Spleen (tissue), 11 donors: ENCODE data around the gene USH2A. TPM values are rescaled to one million over a fixed set of nuclear protein-coding genes. Genes with fewer than 3 reads are reported as not detected.

ENCODE experiments used
- DNase-seq: peaks from one replicate; pipeline ENCODE4 v3.0.0-alpha.2; 2020
- H3K27ac ChIP-seq, 8 donors: fragments of 200-600 bp; sonication (generic) in 7 of 8; 1 replicate in 4 of 8; 2 replicates in 4 of 8; pipeline versions ENCODE4 v1.5.0 to v1.8.0; 2016 to 2021; ENCODE audit warnings: inconsistent platforms in 4 of 8, mild to moderate bottlenecking in 4 of 8, moderate library complexity in 1 of 8
- H3K27me3 ChIP-seq, 7 donors: fragments of 200-600 bp; sonication (generic) in 6 of 7; replicated peaks in 1 of 7; 1 replicate in 4 of 7; 2 replicates in 3 of 7; pipeline versions ENCODE4 v1.5.0 to v1.8.0; 2016 to 2021; ENCODE audit warnings: inconsistent platforms in 3 of 7, mild to moderate bottlenecking in 1 of 7
- H3K36me3 ChIP-seq, 6 donors: fragments of 200-600 bp; sonication (generic) in 5 of 6; 1 replicate in 4 of 6; 2 replicates in 2 of 6; pipeline versions ENCODE4 v1.5.0 to v1.8.0; 2016 to 2021; ENCODE audit warnings: inconsistent platforms in 2 of 6
- H3K4me1 ChIP-seq, 6 donors: fragments of 200-600 bp; sonication (generic) in 5 of 6; 1 replicate in 3 of 6; 2 replicates in 3 of 6; pipeline versions ENCODE4 v1.5.0 to v1.8.0; 2016 to 2021; ENCODE audit warnings: inconsistent platforms in 3 of 6
- H3K4me3 ChIP-seq, 8 donors: fragments of 200-600 bp; sonication (generic) in 7 of 8; 1 replicate in 4 of 8; 2 replicates in 4 of 8; pipeline versions ENCODE4 v1.5.0 to v1.8.0; 2016 to 2021; ENCODE audit warnings: inconsistent platforms in 4 of 8, mild to moderate bottlenecking in 4 of 8, moderate library complexity in 2 of 8
- H3K9me3 ChIP-seq, 8 donors: fragments of 200-600 bp; sonication (generic) in 7 of 8; 1 replicate in 4 of 8; 2 replicates in 4 of 8; pipeline versions ENCODE4 v1.5.0 to v1.8.0; 2016 to 2021; ENCODE audit warnings: inconsistent platforms in 4 of 8
- CTCF ChIP-seq, 11 experiments: fragments of 200-600 bp in 7 of 11; fragments of 450-650 bp in 4 of 11; sonication (generic) in 4 of 11; IDR thresholded peaks in 8 of 11; conservative IDR thresholded peaks in 3 of 11; 1 replicate in 7 of 11; 2 replicates in 4 of 11; pipeline versions ENCODE4 v1.4.0 to v1.8.0; 2016 to 2021; ENCODE audit warnings: antibody characterized with exemption in 11 of 11, inconsistent platforms in 4 of 11, mild to moderate bottlenecking in 1 of 11
- POLR2A ChIP-seq, 3 donors: fragments of 450-650 bp; IDR thresholded peaks; one replicate each; pipeline ENCODE4 v1.5.1; 2017; ENCODE audit warnings: antibody characterized with exemption in 3 of 3, mild to moderate bottlenecking in 1 of 3
- POLR2AphosphoS5 ChIP-seq, 3 donors: sonication (generic); formaldehyde crosslinking; IDR thresholded peaks; one replicate each; pipeline ENCODE4 v1.5.1; 2017; ENCODE audit warnings: antibody characterized with exemption in 3 of 3
- WGBS, 5 donors: extraction: QIAGEN DNeasy Blood & Tissue Kit in 3 of 5; methylation state at CpG; one replicate each; pipeline versions ENCODE4 v1.1.5 to v1.1.7; 2013 to 2018; 5-methylcytosine and 5-hydroxymethylcytosine counted together
- intact Hi-C: fragments of 100-400 bp; cut with DNase I; formaldehyde crosslinking; loops from one replicate; pipeline ENCODE4 v1.15.0; 2023; ENCODE audit warnings: low total_unique reads
- polyA plus RNA-seq, 3 donors: library from polyadenylated mRNA; stranded (reverse); fragments of 200-250 nt; gene quantifications; one replicate each; pipeline ENCODE4 v1.2.1, GENCODE V29; 2013
- total RNA-seq, 7 donors: library from RNA; depleted of rRNA in 3 of 7; stranded (reverse); fragments of >200 nt in 3 of 7; fragmentation: NEBNext Ultra II Directional in 4 of 7; extraction: Animal tissue kit (Norgen Biotek cat#: 25700) in 4 of 7; gene quantifications; one replicate each; pipeline versions ENCODE4 v1.1.0 to v1.2.1, GENCODE V29; 2016 to 2021
- donor health status: healthy with polysubstance abuse.
- donor health status: DM: no; HTN: no; CAD: no; lungs with moderate emphysema.
- donor health status: DM: no; HTN: no; CAD: no.
- donor health status: Bipolar disorder and iron deficiency.
- donor health status: healthy.
- donor health status: DM: no; HTN: no; CAD: no.
- donor health status: DM: yes; HTN: yes; CAD: no.

The USH2A gene
- total and polyA plus RNA-seq, 10 donors, result under 0.01 TPM; not detected in 9

DNA sequence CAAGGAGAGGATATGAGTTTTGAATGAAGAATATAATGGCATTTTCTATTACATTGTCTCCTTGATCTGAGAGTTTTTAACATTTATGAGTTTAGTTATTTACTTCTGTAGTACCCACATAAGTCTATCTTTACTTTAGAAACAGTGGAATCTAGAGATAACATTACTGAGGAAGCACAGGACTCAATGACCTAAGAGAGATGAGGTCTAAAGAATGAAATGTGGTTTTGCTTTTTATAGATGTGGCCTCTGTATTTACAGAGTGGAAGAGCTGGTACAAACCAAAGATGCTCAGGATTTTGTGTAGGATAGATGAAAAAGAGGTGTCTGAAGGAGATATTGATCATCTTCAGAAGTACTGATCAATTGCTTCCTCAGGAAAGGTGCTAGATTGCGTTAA is 678.8 kb downstream of the USH2A start:
- Histone ChIP-seq H3K4me3 (no peak overlapping the region), H3K36me3 (no peaks in the 10 kb centered on the region), H3K27ac (no peak overlapping the region), H3K27me3 (no peaks in the 10 kb centered on the region), H3K9me3 (no peaks in the 10 kb centered on the region), H3K4me1 (no peaks in the 10 kb centered on the region)
- WGBS, 5 donors, result 45 to 64% (median 63%) methylated on average over 1 of the region's 1 CpG
- no peak for DNase-seq
- intact Hi-C loops, result no loop called here
- TF ChIP-seq POLR2AphosphoS5 (IDR thresholded peaks at IDR 0.05) (no peak), POLR2A (IDR thresholded peaks at IDR 0.05) (no peak), CTCF (IDR thresholded peaks at IDR 0.05 in 8 of 11, conservative IDR thresholded peaks at IDR 0.05 in 3 of 11) (no peak)

GRCh38 chr1:215739025-215739424 is 684.2 kb downstream of the USH2A start:
- no peak for TF ChIP-seq POLR2A (IDR thresholded peaks at IDR 0.05)
- TF ChIP-seq CTCF (IDR thresholded peaks at IDR 0.05 in 8 of 11, conservative IDR thresholded peaks at IDR 0.05 in 3 of 11), result no peak
- TF ChIP-seq POLR2AphosphoS5 (IDR thresholded peaks at IDR 0.05), result no peak
- Histone ChIP-seq H3K27me3 (no peaks in the 10 kb centered on the region), H3K27ac (no peak overlapping the region), H3K4me1 (no peaks in the 10 kb centered on the region), H3K9me3 (peaks cover 0 to 12% (median 6%) of the 10 kb centered on the region in 8 donors), H3K36me3 (no peaks in the 10 kb centered on the region), H3K4me3 (no peak overlapping the region)
- intact Hi-C loops, result no loop called here
- DNase-seq, result no peak
- 86 to 96% (median 92%) methylated on average over 3 of the region's 3 CpGs for WGBS, 5 donors

DNA sequence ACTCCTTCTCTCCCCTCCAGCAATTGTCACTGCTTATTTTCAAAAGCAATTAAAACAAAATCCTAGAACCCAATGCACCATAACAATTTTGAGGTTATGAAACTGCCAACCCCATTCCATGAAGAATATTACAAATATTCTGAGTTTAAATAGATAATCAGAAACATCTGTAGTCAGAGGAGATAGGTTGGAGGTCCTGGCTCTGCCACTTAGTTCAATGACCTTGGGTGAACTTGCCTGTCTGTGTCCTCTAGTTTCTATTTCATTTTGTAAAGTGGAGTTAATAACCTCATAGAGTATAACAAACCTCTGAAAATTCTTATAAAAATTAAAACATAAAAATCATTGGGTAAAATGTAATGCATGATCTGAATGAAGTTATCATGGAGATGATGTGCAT is 691.5 kb downstream of the USH2A start:
- Histone ChIP-seq H3K27me3 (no peaks in the 10 kb centered on the region), H3K4me3 (no peak overlapping the region), H3K36me3 (no peaks in the 10 kb centered on the region), H3K9me3 (peaks cover 0 to 17% (median 11%) of the 10 kb centered on the region in 8 donors), H3K27ac (no peak overlapping the region), H3K4me1 (no peaks in the 10 kb centered on the region)
- intact Hi-C loops, result no loop called here
- no peak for DNase-seq
- no peak for TF ChIP-seq CTCF (IDR thresholded peaks at IDR 0.05 in 8 of 11, conservative IDR thresholded peaks at IDR 0.05 in 3 of 11)
- no peak for TF ChIP-seq POLR2AphosphoS5 (IDR thresholded peaks at IDR 0.05)
- no peak for TF ChIP-seq POLR2A (IDR thresholded peaks at IDR 0.05)

DNA sequence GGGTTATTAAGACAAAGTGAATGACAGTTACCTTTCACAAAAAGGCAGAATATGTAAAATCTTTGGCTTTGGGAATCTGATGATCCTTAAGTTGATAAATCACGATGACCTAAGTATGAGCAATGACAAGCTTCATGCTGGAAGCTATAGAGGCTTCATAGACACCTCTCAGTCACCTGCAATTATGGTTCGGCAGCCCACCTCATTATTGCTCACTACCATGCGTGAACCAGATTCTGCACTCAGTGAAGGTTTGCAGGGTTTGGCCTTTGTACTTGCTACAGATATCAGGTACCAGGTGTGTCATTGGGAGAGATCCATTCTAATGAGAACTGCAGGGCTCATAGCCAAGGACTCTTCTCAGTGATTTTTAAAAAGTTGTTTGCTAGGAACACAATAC is 692.6 kb downstream of the USH2A start:
- intact Hi-C loops, result no loop called here
- Histone ChIP-seq H3K4me1 (no peaks in the 10 kb centered on the region), H3K4me3 (no peak overlapping the region), H3K27me3 (no peaks in the 10 kb centered on the region), H3K36me3 (no peaks in the 10 kb centered on the region), H3K9me3 (peaks cover 0 to 17% (median 11%) of the 10 kb centered on the region in 8 donors), H3K27ac (no peak overlapping the region)
- no peak for TF ChIP-seq POLR2AphosphoS5 (IDR thresholded peaks at IDR 0.05)
- no peak for TF ChIP-seq POLR2A (IDR thresholded peaks at IDR 0.05)
- no peak for TF ChIP-seq CTCF (IDR thresholded peaks at IDR 0.05 in 8 of 11, conservative IDR thresholded peaks at IDR 0.05 in 3 of 11)
- 81 to 93% (median 83%) methylated on average over 3 of the region's 3 CpGs for WGBS, 5 donors
- no peak for DNase-seq
